Esophagus muscularis mucosa (tissue), 3 donors: ENCODE data around the gene KREMEN1.

Experiments
- CTCF ChIP-seq, 3 experiments: fragments of 200-600 bp in 2 of 3; fragments of 450-650 bp in 1 of 3; sonication (generic) in 2 of 3; IDR thresholded peaks; one replicate each; pipeline ENCODE4 v1.5.1; 2017 to 2019; ENCODE audit warnings: antibody characterized with exemption in 3 of 3, mild to moderate bottlenecking in 2 of 3, moderate library complexity in 1 of 3
- POLR2A ChIP-seq: fragments of 450-650 bp; IDR thresholded peaks from one replicate; pipeline ENCODE4 v1.6.1; 2017; ENCODE audit warnings: antibody characterized with exemption, moderate library complexity, mild to moderate bottlenecking, low read depth

- TF ChIP-seq POLR2A (no peak), CTCF (IDR thresholded peaks at IDR 0.05) (no peak)
These were observed 46.3 kb upstream of the KREMEN1 start for GRCh38 chr22:29026579-29026978.
